Activated effector memory CD4-positive, alpha-beta T cell treated with anti-CD3 and anti-CD28 coated beads, Interleukin-2, amount 50 U/mL, for 16 hours (primary cell): ENCODE measurements around the gene FHIT.

Experiments used
- DNase-seq: peaks from one replicate; pipeline ENCODE4 v3.0.0-alpha.2; 2020

The FHIT gene

GRCh38 chr3:60010781-60011180 is 1240.5 kb downstream of the FHIT start:
- peak; percentile 81 for DNase-seq

- no peak for DNase-seq
These were observed 1241.2 kb downstream of the FHIT start for GRCh38 chr3:60009931-60010478.

GRCh38 chr3:60001369-60001768 is 1249.9 kb downstream of the FHIT start:
- no peak for DNase-seq

- DNase-seq = no peak
These were observed 1250.7 kb downstream of the FHIT start for GRCh38 chr3:60000311-60001105.

GRCh38 chr3:59998058-59998457 is 1253.2 kb downstream of the FHIT start:
- no peak for DNase-seq

- no peak for DNase-seq
These were observed 1253.7 kb downstream of the FHIT start for GRCh38 chr3:59997583-59997982.

- DNase-seq = no peak
These were observed 1255.2 kb downstream of the FHIT start for GRCh38 chr3:59996056-59996455.

- DNase-seq = no peak
These were observed 1255.7 kb downstream of the FHIT start for GRCh38 chr3:59995563-59995962.

GRCh38 chr3:59994732-59995304 is 1256.4 kb downstream of the FHIT start:
- DNase-seq = no peak

- no peak for DNase-seq
These were observed 1258.7 kb downstream of the FHIT start for GRCh38 chr3:59992578-59992977.

- DNase-seq = no peak
These were observed 1260.3 kb downstream of the FHIT start for GRCh38 chr3:59990915-59991314.

GRCh38 chr3:59982510-59982909 is 1268.7 kb downstream of the FHIT start:
- no peak for DNase-seq

- DNase-seq = no peak
These were observed 1269.9 kb downstream of the FHIT start for GRCh38 chr3:59981377-59981776.

GRCh38 chr3:59980576-59980975 is 1270.7 kb downstream of the FHIT start:
- DNase-seq = no peak

GRCh38 chr3:59979542-59979941 is 1271.7 kb downstream of the FHIT start:
- no peak for DNase-seq

GRCh38 chr3:59978979-59979378 is 1272.3 kb downstream of the FHIT start:
- no peak for DNase-seq

- no peak for DNase-seq
These were observed 1280.5 kb downstream of the FHIT start for GRCh38 chr3:59970796-59971195.

GRCh38 chr3:59970376-59970775 is 1280.9 kb downstream of the FHIT start:
- DNase-seq = no peak

- DNase-seq = no peak
These were observed 1282.7 kb downstream of the FHIT start for GRCh38 chr3:59968513-59969045.

GRCh38 chr3:59963676-59964075 is 1287.6 kb downstream of the FHIT start:
- DNase-seq = no peak

GRCh38 chr3:59957150-59957549 is 1294.1 kb downstream of the FHIT start:
- no peak for DNase-seq

GRCh38 chr3:59953104-59953503 is 1298.1 kb downstream of the FHIT start:
- DNase-seq = no peak

- DNase-seq = no peak
These were observed 1301.9 kb downstream of the FHIT start for GRCh38 chr3:59949311-59949710.

GRCh38 chr3:59946401-59946800 is 1304.9 kb downstream of the FHIT start:
- no peak for DNase-seq
